ENCODE results near the gene CDKL1.

CDKL1 gene

DNA sequence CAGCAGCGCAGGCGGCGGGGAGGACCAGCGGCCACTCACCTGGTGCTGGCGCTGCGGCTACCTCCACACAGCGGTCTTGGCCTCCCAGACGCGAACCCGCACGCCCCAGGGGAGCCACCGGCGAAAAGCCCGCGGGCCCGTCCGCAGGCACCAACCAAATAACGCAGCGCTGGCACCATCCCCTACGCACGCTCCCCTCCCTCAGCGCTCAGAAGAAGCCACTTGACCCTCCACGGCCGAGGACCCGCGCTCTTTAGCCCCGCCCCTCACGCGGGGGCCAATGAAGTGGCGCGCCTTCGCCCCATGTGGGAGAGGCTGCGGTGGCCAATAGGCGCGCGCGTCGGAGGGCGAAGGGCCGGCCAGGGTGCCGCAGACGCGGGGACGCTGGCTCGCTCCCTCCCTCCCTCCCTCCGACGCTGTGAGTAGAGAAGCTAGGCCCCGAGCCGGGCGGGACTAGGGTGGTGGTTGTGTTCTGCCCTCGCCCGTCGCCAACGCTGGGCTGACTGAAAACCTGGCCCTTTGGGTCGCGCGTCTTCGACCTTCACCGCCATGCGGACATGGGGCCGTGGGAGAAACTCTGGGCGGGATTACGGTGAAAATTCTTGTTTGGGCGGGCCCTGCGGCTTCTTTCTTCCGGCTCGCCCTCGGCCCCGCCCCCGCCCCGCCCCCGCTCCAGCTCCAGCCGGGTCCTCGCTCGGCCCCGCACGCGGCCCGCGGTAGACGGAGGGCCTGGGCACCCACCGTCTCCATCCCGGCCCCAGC is 84.5 kb downstream of the CDKL1 start, which contains the start of the genes DMAC2L and L2HGDH:
DMAC2L (plus strand) TSS at position 353 of the 762 bp plus-strand sequence. CDS start 9,164 bp downstream, outside the sequence.
L2HGDH (minus strand) TSS at position 258 of the 762 bp plus-strand sequence; CDS start at position 179, 79 bp downstream.
- TF ChIP-seq, protein P1, sequence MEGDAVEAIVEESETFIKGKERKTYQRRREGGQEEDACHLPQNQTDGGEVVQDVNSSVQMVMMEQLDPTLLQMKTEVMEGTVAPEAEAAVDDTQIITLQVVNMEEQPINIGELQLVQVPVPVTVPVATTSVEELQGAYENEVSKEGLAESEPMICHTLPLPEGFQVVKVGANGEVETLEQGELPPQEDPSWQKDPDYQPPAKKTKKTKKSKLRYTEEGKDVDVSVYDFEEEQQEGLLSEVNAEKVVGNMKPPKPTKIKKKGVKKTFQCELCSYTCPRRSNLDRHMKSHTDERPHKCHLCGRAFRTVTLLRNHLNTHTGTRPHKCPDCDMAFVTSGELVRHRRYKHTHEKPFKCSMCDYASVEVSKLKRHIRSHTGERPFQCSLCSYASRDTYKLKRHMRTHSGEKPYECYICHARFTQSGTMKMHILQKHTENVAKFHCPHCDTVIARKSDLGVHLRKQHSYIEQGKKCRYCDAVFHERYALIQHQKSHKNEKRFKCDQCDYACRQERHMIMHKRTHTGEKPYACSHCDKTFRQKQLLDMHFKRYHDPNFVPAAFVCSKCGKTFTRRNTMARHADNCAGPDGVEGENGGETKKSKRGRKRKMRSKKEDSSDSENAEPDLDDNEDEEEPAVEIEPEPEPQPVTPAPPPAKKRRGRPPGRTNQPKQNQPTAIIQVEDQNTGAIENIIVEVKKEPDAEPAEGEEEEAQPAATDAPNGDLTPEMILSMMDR (conservative IDR thresholded peaks at IDR 0.05) = peak; percentile 41
- H3K27ac ChIP-seq = peak within 1 kb of the TSS; percentile 88

DNA sequence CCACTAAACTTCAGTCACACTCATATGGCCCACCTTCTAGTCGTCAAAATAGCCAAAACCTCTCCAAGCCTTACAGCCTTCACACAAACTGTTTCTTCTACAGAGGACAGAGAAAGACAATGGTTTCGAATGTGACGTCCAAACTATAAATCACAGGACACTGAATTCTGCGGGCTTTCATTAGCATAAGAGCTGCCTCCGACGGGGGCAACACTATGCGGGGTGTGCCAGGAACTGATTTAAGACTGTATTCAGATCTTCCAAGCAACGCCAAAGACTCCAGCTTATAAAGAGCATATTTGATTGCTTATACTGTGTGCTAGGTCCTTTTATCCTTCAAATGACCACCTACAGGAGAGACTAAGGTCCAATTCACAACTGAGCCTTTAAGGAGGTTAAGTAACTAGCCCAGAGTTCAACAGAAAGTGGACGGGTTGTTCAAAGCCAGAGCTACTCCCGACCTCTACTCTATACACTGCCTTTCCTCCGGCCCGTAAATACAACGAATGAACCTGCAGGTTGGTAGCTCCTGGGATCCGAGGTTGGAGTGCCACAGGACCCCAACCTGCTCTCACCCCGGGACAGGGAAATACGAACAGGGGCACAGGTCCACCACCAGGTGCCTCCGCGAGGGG is 85.2 kb downstream of the CDKL1 start:
- peak overlapping the region; percentile 88 for H3K27ac ChIP-seq
- TF ChIP-seq, protein P1 (conservative IDR thresholded peaks at IDR 0.05) = peak; percentile 77; the same call in 1 of the 2 replicates

DNA sequence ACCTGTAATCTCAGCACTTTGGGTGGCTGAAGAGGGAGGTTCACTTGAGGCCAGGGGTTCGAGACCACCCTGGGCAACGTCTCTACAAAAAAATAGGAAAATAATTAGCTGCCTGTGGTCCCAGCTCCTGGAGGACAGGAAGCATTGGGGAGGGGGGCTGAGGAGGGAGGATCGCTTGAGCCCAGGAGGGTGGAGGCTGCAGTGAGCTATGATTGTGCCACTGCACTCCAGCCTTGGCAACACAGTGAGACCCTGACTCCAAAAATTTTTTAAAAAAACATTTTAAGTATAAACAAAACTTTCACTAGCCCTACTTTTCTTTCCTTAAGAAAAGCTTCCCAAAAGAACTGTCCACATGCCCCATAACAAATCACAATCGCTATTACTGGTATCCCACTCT is 86.2 kb downstream of the CDKL1 start:
- TF ChIP-seq, protein P1 (conservative IDR thresholded peaks at IDR 0.05) = no peak
- H3K27ac ChIP-seq = peak overlapping the region; percentile 88

DNA sequence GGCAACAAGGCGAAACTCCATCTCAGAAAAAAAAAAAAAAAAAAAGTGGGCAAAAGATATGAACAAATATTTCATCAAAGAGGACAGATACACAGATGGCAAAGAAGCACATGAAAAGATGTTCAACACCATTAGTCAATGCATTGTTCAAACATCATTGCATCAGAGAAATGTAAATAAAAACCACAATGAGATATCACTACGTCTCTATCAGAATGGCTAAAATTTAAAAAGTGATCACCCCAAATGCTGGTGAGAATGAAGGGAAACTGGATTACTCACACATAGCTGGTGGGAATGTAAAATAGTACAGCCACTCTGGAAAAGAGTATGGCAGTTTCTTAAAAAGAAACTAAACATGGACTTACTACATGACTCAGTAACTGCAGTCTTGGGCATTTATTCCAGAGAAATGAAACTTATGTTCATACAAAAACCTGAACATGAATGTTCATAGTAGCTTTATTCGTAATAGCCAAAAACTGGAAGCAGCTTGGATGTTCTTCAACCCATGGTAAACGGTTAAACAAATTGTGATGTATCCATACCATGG is 88.2 kb downstream of the CDKL1 start:
- TF ChIP-seq, protein P1 (conservative IDR thresholded peaks at IDR 0.05) = no peak
- no peak overlapping the region for H3K27ac ChIP-seq

DNA sequence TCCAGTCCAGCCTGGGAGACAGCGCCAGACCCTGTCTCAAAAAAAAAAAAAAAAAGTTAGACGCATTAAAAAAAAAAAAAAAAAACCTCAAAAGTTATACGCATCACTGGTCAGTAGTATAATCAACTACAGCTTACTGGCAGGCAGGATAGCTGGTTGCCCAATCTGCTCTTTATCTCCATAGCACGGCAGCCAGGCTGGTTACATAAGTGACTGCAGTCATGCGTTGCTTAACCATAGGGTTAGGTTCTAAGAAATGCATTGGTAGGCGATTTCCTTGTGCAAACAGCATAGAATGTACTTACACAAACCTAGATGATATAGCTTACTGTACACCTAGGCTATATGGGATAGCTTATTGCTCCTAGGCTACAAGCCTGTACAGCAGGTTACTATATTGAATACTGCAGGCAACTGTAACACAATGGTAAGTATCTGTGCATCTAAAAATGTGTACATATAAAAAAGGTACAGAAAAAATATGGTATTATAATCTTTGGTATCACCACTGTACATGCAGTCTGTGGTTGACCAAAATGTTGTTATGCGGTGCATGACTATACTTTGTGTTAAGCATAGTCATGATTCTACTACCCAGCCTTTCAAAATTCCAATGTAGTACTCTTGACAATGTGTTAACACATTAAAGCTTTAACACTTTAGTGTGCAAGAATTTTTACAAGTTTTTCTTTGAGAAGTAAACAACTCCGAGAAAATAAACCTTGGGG is 92.8 kb downstream of the CDKL1 start:
- H3K27ac ChIP-seq = no peak overlapping the region
- TF ChIP-seq, protein P1 (conservative IDR thresholded peaks at IDR 0.05) = no peak

DNA sequence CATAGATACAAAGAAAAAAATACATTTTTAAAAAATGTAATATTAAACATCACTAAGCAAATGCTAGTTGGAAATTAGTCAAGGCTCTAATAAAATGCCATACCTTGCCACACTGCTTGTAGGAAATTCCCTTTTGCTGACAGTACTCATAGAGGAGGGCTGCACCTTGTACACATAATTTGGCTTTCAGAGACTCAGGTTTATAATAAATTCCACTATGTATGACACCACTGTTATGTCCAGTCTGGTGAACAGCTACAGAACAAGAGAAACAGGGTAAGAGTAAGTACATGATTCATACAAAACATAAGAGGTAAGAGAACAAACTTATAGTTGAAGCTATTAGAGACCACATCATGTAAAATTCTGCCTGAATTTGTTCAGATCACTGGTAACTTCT is 94.8 kb downstream of the CDKL1 start:
- no peak overlapping the region for H3K27ac ChIP-seq
- TF ChIP-seq, protein P1 (conservative IDR thresholded peaks at IDR 0.05) = no peak

DNA sequence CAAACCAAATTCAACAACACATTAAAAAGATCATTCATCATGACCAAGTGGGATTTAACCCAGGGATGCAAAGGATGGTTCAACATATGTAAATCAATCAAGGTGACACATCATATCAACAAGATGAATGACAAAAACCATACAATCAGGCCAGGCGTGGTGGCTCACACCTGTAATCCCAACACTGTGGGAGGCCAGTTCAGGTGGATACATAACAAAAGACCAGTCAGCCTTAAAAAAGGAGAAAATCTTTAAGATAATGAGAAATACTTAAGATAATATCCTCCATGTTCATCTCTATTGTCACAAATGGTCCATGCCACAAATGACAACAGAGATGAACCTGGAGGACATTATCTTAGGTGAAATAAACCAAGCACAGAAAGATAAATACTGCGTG is 97.1 kb downstream of the CDKL1 start:
- TF ChIP-seq, protein P1 (conservative IDR thresholded peaks at IDR 0.05) = no peak
- no peak overlapping the region for H3K27ac ChIP-seq

All from VCaP (cell line).